Activated B cell treated with CpG ODN at 0.5 μM for 24 hours (primary cell): ENCODE measurements around the gene KTI12. TPM values are rescaled to one million over a fixed set of nuclear protein-coding genes. Genes with fewer than 3 reads are reported as not detected.

Experiments used
- ATAC-seq: fragments of 200-7000 bp; cut with Tn5 transposase; one replicate; pipeline ENCODE4 v1.10.0; 2021; ENCODE audit warnings: low read depth, mild to moderate bottlenecking, moderate library complexity
- CTCF ChIA-PET: fragments of 350-600 bp; sonication (Branson Sonifier 250); formaldehyde crosslinking; loops from one replicate; lab custom pipeline; 2021; ENCODE audit warnings: antibody characterized with exemption; lab: Charles Lee
- POLR2A ChIA-PET: fragments of 350-600 bp; sonication (Branson Sonifier 250); formaldehyde crosslinking; loops from one replicate; lab custom pipeline; 2021; ENCODE audit warnings: antibody characterized with exemption; lab: Charles Lee
- DNase-seq: peaks from one replicate; pipeline ENCODE4 v3.0.0; 2022
- H3K27ac Mint-ChIP-seq: one replicate; pipeline ENCODE4 v1.8.0; 2020; ENCODE audit warnings: mixed read lengths
- H3K27me3 Mint-ChIP-seq: one replicate; pipeline ENCODE4 v1.8.0; 2021; ENCODE audit warnings: mixed read lengths
- H3K36me3 Mint-ChIP-seq: one replicate; pipeline ENCODE4 v1.8.0; 2021; ENCODE audit warnings: low read depth, mixed read lengths
- H3K4me1 Mint-ChIP-seq: one replicate; pipeline ENCODE4 v1.8.0; 2021; ENCODE audit warnings: mixed read lengths
- H3K4me3 Mint-ChIP-seq: one replicate; pipeline ENCODE4 v1.8.0; 2020; ENCODE audit warnings: mild to moderate bottlenecking, mixed read lengths
- H3K9me3 Mint-ChIP-seq: one replicate; pipeline ENCODE4 v1.8.0; 2020; ENCODE audit warnings: mixed read lengths
- CTCF ChIP-seq: fragments of 200-600 bp; IDR thresholded peaks from one replicate; pipeline ENCODE4 v1.8.0; 2022; ENCODE audit warnings: antibody characterized with exemption, mild to moderate bottlenecking
- intact Hi-C: fragments of 100-400 bp; cut with micrococcal nuclease; formaldehyde crosslinking; loops from one replicate; pipeline ENCODE4 v1.15.1; 2024
- total RNA-seq: library from RNA; stranded (reverse); gene quantifications from 2 replicates; pipeline ENCODE4 v1.2.3, GENCODE V29; 2022

The KTI12 gene
- total RNA-seq, 1 donor from 2014 or later, result 18.8 TPM

GRCh38 chr1:52063192-52063591 lies 29.6 kb upstream of the KTI12 start:
- TF ChIP-seq CTCF, result no peak
- Mint-ChIP-seq H3K4me3 (no peak overlapping the region), H3K9me3 (no peaks in the 10 kb centered on the region), H3K27me3 (no peaks in the 10 kb centered on the region), H3K4me1 (peaks cover 15% of the 10 kb centered on the region), H3K36me3 (peaks cover 73% of the 10 kb centered on the region), H3K27ac (no peak overlapping the region)
- CTCF ChIA-PET, result no interaction called here
- intact Hi-C loops, result no loop called here
- ATAC-seq (no peak), DNase-seq (no peak)
- POLR2A ChIA-PET, result no interaction called here

GRCh38 chr1:52060822-52061221 lies 27.2 kb upstream of the KTI12 start:
- CTCF ChIA-PET, result no interaction called here
- POLR2A ChIA-PET, result interaction anchor here (0.5 to 1.3 kb wide), 4 partner anchors 28 to 1144 kb away, joined by 3 to 10 read pairs (median 6); no protein-coding TSS in a partner anchor
- DNase-seq, result no peak
- no peak for TF ChIP-seq CTCF
- intact Hi-C loops, result no loop called here
- peaks cover 63% of the 10 kb centered on the region for H3K36me3 Mint-ChIP-seq
- H3K27ac Mint-ChIP-seq, result no peak overlapping the region
- peaks cover 30% of the 10 kb centered on the region for H3K4me1 Mint-ChIP-seq
- H3K9me3 Mint-ChIP-seq, result no peaks in the 10 kb centered on the region
- no peaks in the 10 kb centered on the region for H3K27me3 Mint-ChIP-seq
- no peak overlapping the region for H3K4me3 Mint-ChIP-seq
- no peak for ATAC-seq

GRCh38 chr1:52059888-52060287 lies 26.3 kb upstream of the KTI12 start:
- Mint-ChIP-seq H3K27ac (no peak overlapping the region), H3K36me3 (peaks cover 67% of the 10 kb centered on the region), H3K4me3 (no peak overlapping the region), H3K9me3 (no peaks in the 10 kb centered on the region), H3K27me3 (no peaks in the 10 kb centered on the region), H3K4me1 (peaks cover 31% of the 10 kb centered on the region)
- DNase-seq, result no peak
- intact Hi-C loops, result loop anchor here (5.0 to 10.0 kb wide), 8 partner anchors 495 to 1995 kb away; partner anchors contain the start of genes CPT2, CZIB, FAF1 and IFT25
- TF ChIP-seq CTCF, result no peak
- CTCF ChIA-PET, result no interaction called here
- ATAC-seq, result no peak
- POLR2A ChIA-PET, result interaction anchor here (1.3 kb wide), 1 partner anchor 27 kb away, joined by 3 read pairs; no protein-coding TSS in a partner anchor

- H3K36me3 Mint-ChIP-seq, result peaks cover 67% of the 10 kb centered on the region
- ChIA-PET POLR2A (no interaction called here), CTCF (no interaction called here)
- ATAC-seq, result no peak
- H3K27ac Mint-ChIP-seq, result no peak overlapping the region
- peaks cover 37% of the 10 kb centered on the region for H3K4me1 Mint-ChIP-seq
- H3K4me3 Mint-ChIP-seq, result no peak overlapping the region
- no peak for TF ChIP-seq CTCF
- intact Hi-C loops, result loop anchor here (5.0 to 10.0 kb wide), 8 partner anchors 495 to 1995 kb away; partner anchors contain the start of genes CPT2, CZIB, FAF1 and IFT25
- H3K27me3 Mint-ChIP-seq, result no peaks in the 10 kb centered on the region
- DNase-seq, result no peak
- H3K9me3 Mint-ChIP-seq, result no peaks in the 10 kb centered on the region
Measured at GRCh38 chr1:52059321-52059720, 25.7 kb upstream of the KTI12 start.

- no peak for TF ChIP-seq CTCF
- Mint-ChIP-seq H3K27me3 (no peaks in the 10 kb centered on the region), H3K9me3 (no peaks in the 10 kb centered on the region), H3K27ac (peak overlapping the region; percentile 98), H3K4me3 (peak overlapping the region; percentile 100), H3K4me1 (peaks cover 42% of the 10 kb centered on the region), H3K36me3 (peaks cover 56% of the 10 kb centered on the region)
- CTCF ChIA-PET, result no interaction called here
- ATAC-seq (no peak), DNase-seq (no peak)
- POLR2A ChIA-PET, result interaction anchor here (5.2 kb wide), 1 partner anchor 24 kb away, joined by 63 read pairs; the partner anchor contains the start of gene KTI12
- intact Hi-C loops, result loop anchor here (5.0 to 10.0 kb wide), 8 partner anchors 497 to 1997 kb away; partner anchors contain the start of genes CPT2, CZIB, FAF1 and IFT25
Measured at GRCh38 chr1:52057876-52058415, 24.3 kb upstream of the KTI12 start.
